Spleen (tissue), 7 donors: Measurements from ENCODE around the gene ALKBH7.

Source experiments
- CTCF ChIP-seq, 11 experiments: fragments of 200-600 bp in 7 of 11; fragments of 450-650 bp in 4 of 11; sonication (generic) in 4 of 11; IDR thresholded peaks in 8 of 11; conservative IDR thresholded peaks in 3 of 11; 1 replicate in 7 of 11; 2 replicates in 4 of 11; pipeline versions ENCODE4 v1.4.0 to v1.8.0; 2016 to 2021; ENCODE audit warnings: antibody characterized with exemption in 11 of 11, inconsistent platforms in 4 of 11, mild to moderate bottlenecking in 1 of 11
- POLR2A ChIP-seq, 3 donors: fragments of 450-650 bp; IDR thresholded peaks; one replicate each; pipeline ENCODE4 v1.5.1; 2017; ENCODE audit warnings: antibody characterized with exemption in 3 of 3, mild to moderate bottlenecking in 1 of 3
- POLR2AphosphoS5 ChIP-seq, 3 donors: sonication (generic); formaldehyde crosslinking; IDR thresholded peaks; one replicate each; pipeline ENCODE4 v1.5.1; 2017; ENCODE audit warnings: antibody characterized with exemption in 3 of 3
- donor health status: DM: no; HTN: no; CAD: no; lungs with moderate emphysema.
- donor health status: DM: no; HTN: no; CAD: no.
- donor health status: DM: no; HTN: no; CAD: no.

GRCh38 chr19:6375411-6376010, 2.9 kb downstream of the ALKBH7 start, which contains the start of gene PSPN:
- TF ChIP-seq POLR2A (IDR thresholded peaks at IDR 0.05) (no peak), CTCF (IDR thresholded peaks at IDR 0.05 in 8 of 11, conservative IDR thresholded peaks at IDR 0.05 in 3 of 11) (no peak), POLR2AphosphoS5 (IDR thresholded peaks at IDR 0.05) (peak in 1 of 3 donors; percentile 36)
